Nephron progenitor cell (in vitro differentiated cells): ENCODE measurements around the gene ZFP36L1.
A peak's percentile ranks its signal among the peaks of the same experiment; 100 is the strongest.

Experiments
- DNase-seq: peaks from one replicate; pipeline ENCODE4 v3.0.0; 2021
- H3K27ac Mint-ChIP-seq: 2 replicates; pipeline ENCODE4 v1.8.0; 2021; ENCODE audit warnings: mild to moderate bottlenecking, moderate library complexity, mixed read lengths
- H3K27me3 Mint-ChIP-seq: 2 replicates; pipeline ENCODE4 v1.8.0; 2021; ENCODE audit warnings: mild to moderate bottlenecking, low read depth, mixed read lengths; ENCODE audit not compliant: poor library complexity
- H3K36me3 Mint-ChIP-seq: 2 replicates; pipeline ENCODE4 v1.8.0; 2021; ENCODE audit warnings: low read depth, mixed read lengths
- H3K4me1 Mint-ChIP-seq: 2 replicates; pipeline ENCODE4 v1.8.0; 2021; ENCODE audit warnings: mixed read lengths
- H3K4me3 Mint-ChIP-seq: 2 replicates; pipeline ENCODE4 v1.8.0; 2021; ENCODE audit warnings: mild to moderate bottlenecking, moderate library complexity, mixed read lengths
- H3K9me3 Mint-ChIP-seq: 2 replicates; pipeline ENCODE4 v1.8.0; 2021; ENCODE audit warnings: mild to moderate bottlenecking, moderate library complexity, mixed read lengths
- TF ChIP-seq, protein P1 (sequence below): fragments of 200-600 bp; sonication (generic); IDR thresholded peaks from 2 replicates; pipeline ENCODE4 v1.5.0; 2021; ENCODE audit warnings: antibody characterized with exemption

The ZFP36L1 gene

GRCh38 chr14:68783408-68784225 lies 9.2 kb downstream of the ZFP36L1 start:
- TF ChIP-seq, protein P1, sequence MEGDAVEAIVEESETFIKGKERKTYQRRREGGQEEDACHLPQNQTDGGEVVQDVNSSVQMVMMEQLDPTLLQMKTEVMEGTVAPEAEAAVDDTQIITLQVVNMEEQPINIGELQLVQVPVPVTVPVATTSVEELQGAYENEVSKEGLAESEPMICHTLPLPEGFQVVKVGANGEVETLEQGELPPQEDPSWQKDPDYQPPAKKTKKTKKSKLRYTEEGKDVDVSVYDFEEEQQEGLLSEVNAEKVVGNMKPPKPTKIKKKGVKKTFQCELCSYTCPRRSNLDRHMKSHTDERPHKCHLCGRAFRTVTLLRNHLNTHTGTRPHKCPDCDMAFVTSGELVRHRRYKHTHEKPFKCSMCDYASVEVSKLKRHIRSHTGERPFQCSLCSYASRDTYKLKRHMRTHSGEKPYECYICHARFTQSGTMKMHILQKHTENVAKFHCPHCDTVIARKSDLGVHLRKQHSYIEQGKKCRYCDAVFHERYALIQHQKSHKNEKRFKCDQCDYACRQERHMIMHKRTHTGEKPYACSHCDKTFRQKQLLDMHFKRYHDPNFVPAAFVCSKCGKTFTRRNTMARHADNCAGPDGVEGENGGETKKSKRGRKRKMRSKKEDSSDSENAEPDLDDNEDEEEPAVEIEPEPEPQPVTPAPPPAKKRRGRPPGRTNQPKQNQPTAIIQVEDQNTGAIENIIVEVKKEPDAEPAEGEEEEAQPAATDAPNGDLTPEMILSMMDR, result no peak
- peaks cover 18% of the 10 kb centered on the region for H3K36me3 Mint-ChIP-seq
- DNase-seq, result no peak
- no peaks in the 10 kb centered on the region for H3K27me3 Mint-ChIP-seq
- H3K9me3 Mint-ChIP-seq, result no peaks in the 10 kb centered on the region
- peaks cover 75% of the 10 kb centered on the region for H3K4me1 Mint-ChIP-seq
- H3K27ac Mint-ChIP-seq, result no peak overlapping the region
- H3K4me3 Mint-ChIP-seq, result no peak overlapping the region

DNA sequence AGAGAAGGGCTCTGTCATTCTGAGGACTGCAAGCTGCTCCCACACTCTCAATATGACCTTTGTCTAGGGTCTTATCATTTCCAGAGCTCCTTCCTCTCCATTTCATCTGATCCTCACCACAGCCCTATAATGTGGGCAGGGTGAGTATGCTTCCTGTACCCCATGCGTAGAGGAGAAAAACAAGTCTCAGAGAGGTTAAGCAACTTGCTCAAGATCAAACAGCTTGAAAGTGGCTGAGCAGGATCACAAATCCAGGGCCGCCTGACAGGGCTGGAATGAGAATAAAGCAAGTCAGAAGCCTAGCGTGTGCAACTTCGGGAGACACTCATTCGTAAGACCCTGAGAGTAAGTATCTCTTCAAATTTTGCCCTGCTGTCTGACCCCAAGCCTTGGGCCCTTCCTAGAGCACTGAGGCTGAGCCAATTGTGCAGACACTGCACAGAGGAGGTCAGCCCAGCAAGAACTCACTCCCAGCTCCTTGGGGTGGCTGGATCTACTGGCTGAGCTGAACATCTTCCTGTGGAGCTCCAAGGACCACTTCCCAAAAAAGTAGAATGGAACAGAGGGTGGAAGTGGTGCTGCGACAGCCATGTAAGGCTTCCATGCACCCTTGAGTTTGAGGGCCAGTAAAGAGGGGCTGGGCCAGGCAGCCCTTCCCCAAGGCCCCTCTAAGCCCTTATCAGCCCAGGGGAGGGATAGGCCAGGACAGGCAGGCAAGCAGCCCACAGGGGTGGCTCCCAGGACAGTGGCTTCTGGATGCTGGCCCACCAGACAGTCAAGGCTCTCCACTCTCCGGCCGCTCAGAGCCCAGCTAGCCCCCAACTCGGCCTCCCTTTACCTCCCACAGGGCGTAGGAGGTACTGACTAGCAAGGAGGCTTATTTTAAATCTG lies 10.5 kb downstream of the ZFP36L1 start:
- Mint-ChIP-seq H3K9me3 (no peaks in the 10 kb centered on the region), H3K27me3 (no peaks in the 10 kb centered on the region), H3K36me3 (peaks cover 6% of the 10 kb centered on the region), H3K4me3 (no peak overlapping the region), H3K27ac (no peak overlapping the region), H3K4me1 (peaks cover 71% of the 10 kb centered on the region)
- TF ChIP-seq, protein P1, result no peak
- DNase-seq, result no peak

GRCh38 chr14:68781161-68782021 lies 11.5 kb downstream of the ZFP36L1 start:
- TF ChIP-seq, protein P1, result no peak
- DNase-seq, result no peak
- H3K4me3 Mint-ChIP-seq, result peak overlapping the region; percentile 41
- H3K36me3 Mint-ChIP-seq, result no peaks in the 10 kb centered on the region
- no peaks in the 10 kb centered on the region for H3K9me3 Mint-ChIP-seq
- no peaks in the 10 kb centered on the region for H3K27me3 Mint-ChIP-seq
- H3K4me1 Mint-ChIP-seq, result peaks cover 61% of the 10 kb centered on the region
- H3K27ac Mint-ChIP-seq, result peak overlapping the region; percentile 88

- H3K4me1 Mint-ChIP-seq, result peaks cover 53% of the 10 kb centered on the region
- TF ChIP-seq, protein P1, result no peak
- no peak for DNase-seq
- peaks cover 6% of the 10 kb centered on the region for H3K9me3 Mint-ChIP-seq
- H3K4me3 Mint-ChIP-seq, result peak overlapping the region; percentile 35
- peaks cover 4% of the 10 kb centered on the region for H3K36me3 Mint-ChIP-seq
- peaks cover 4% of the 10 kb centered on the region for H3K27me3 Mint-ChIP-seq
- H3K27ac Mint-ChIP-seq, result peak overlapping the region; percentile 88
Measured at GRCh38 chr14:68780358-68781160, 12.3 kb downstream of the ZFP36L1 start.

DNA sequence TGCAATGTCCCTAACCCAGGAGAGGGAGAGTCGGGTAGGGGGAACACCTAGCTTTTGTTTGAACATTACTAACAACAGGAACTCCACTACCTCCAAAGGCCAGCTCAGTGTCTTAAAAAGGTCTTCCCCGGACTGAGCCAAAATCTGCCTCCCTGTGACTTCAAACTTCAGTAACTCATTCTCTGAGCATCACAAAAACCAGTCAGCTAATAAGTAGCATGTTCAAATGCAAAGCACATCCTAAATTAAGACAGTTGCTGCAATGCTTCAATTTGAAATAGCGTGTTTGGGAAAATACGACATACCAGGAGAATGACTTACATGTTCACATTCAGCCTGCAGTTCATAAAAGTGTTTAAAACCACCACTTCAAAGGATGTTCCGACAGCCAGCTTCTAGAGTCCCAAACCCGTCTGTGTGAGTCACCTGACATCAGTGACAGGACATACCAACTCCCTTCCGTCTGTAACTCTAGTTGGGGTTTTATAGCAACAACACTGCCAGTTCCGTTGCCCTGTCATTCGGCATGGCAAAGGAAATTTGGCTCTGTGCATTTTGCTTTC lies 13.0 kb downstream of the ZFP36L1 start:
- Mint-ChIP-seq H3K27me3 (peaks cover 6% of the 10 kb centered on the region), H3K4me1 (peaks cover 46% of the 10 kb centered on the region), H3K9me3 (peaks cover 12% of the 10 kb centered on the region), H3K4me3 (peak overlapping the region; percentile 22), H3K27ac (no peak overlapping the region), H3K36me3 (peaks cover 5% of the 10 kb centered on the region)
- DNase-seq, result no peak
- TF ChIP-seq, protein P1, result no peak
